HEK293T (cell line): ENCODE data around the gene CAMSAP2.

Experiments
- CTCF ChIA-PET: fragments of 350-600 bp; formaldehyde crosslinking; extraction: SDS; loops from one replicate; lab custom pipeline; 2021; ENCODE audit warnings: antibody characterized with exemption, inconsistent platforms; lab: Yijun Ruan, JAX
- POLR2A ChIA-PET: fragments of 350-600 bp; formaldehyde crosslinking; extraction: SDS; loops from one replicate; lab custom pipeline; 2020; ENCODE audit warnings: antibody characterized with exemption, inconsistent platforms; lab: Yijun Ruan, JAX
- DNase-seq: peaks from one replicate; pipeline ENCODE4 v3.0.0; 2012; ENCODE audit warnings: mixed read lengths; ENCODE audit errors: extremely low spot score
- ARNT ChIP-seq: fragments of 450-650 bp; IDR thresholded peaks from 2 replicates; pipeline ENCODE4 v1.6.1; 2017; ENCODE audit warnings: mild to moderate bottlenecking
- BHLHE40 ChIP-seq: fragments of 450-650 bp; IDR thresholded peaks from 2 replicates; pipeline ENCODE4 v1.6.1; 2016; ENCODE audit warnings: mild to moderate bottlenecking, moderate library complexity, borderline replicate concordance
- CTBP1 ChIP-seq: fragments of 450-650 bp; IDR thresholded peaks from 2 replicates; pipeline ENCODE4 v1.6.1; 2016; ENCODE audit warnings: borderline replicate concordance
- ELF4 ChIP-seq: fragments of 450-650 bp; IDR thresholded peaks from 2 replicates; pipeline ENCODE4 v1.6.1; 2017; ENCODE audit warnings: antibody characterized with exemption
- FOXA1 ChIP-seq: fragments of 450-650 bp; IDR thresholded peaks from 2 replicates; pipeline ENCODE4 v1.6.1; 2016; ENCODE audit warnings: mild to moderate bottlenecking
- FOXK2 ChIP-seq: fragments of 450-650 bp; IDR thresholded peaks from 2 replicates; pipeline ENCODE4 v1.6.1; 2016; ENCODE audit warnings: mild to moderate bottlenecking
- FOXM1 ChIP-seq: fragments of 450-650 bp; IDR thresholded peaks from 2 replicates; pipeline ENCODE4 v1.6.1; 2017; ENCODE audit warnings: mild to moderate bottlenecking, borderline replicate concordance
- HDGF ChIP-seq: fragments of 450-650 bp; IDR thresholded peaks from 2 replicates; pipeline ENCODE4 v1.6.1; 2017; ENCODE audit warnings: antibody characterized with exemption, borderline replicate concordance
- L3MBTL2 ChIP-seq: fragments of 450-650 bp; conservative IDR thresholded peaks from 2 replicates; pipeline ENCODE4 v1.6.1; 2016; ENCODE audit warnings: mild to moderate bottlenecking
- LEF1 ChIP-seq: fragments of 450-650 bp; IDR thresholded peaks from 2 replicates; pipeline ENCODE4 v1.6.1; 2017; ENCODE audit warnings: mild to moderate bottlenecking, borderline replicate concordance
- NFRKB ChIP-seq: fragments of 450-650 bp; IDR thresholded peaks from 2 replicates; pipeline ENCODE4 v1.6.1; 2016; ENCODE audit warnings: mild to moderate bottlenecking, moderate library complexity
- PKNOX1 ChIP-seq: fragments of 450-650 bp; IDR thresholded peaks from 2 replicates; pipeline ENCODE4 v1.6.1; 2016
- SP1 ChIP-seq: fragments of 450-650 bp; IDR thresholded peaks from 2 replicates; pipeline ENCODE4 v1.6.1; 2017
- SUZ12 ChIP-seq: fragments of 450-650 bp; IDR thresholded peaks from 2 replicates; pipeline ENCODE4 v1.6.1; 2016; ENCODE audit warnings: mild to moderate bottlenecking
- TARDBP ChIP-seq: fragments of 450-650 bp; IDR thresholded peaks from 2 replicates; pipeline ENCODE4 v1.6.1; 2016
- ZNF384 ChIP-seq: fragments of 450-650 bp; IDR thresholded peaks from 2 replicates; pipeline ENCODE4 v1.6.1; 2016

The CAMSAP2 gene

DNA sequence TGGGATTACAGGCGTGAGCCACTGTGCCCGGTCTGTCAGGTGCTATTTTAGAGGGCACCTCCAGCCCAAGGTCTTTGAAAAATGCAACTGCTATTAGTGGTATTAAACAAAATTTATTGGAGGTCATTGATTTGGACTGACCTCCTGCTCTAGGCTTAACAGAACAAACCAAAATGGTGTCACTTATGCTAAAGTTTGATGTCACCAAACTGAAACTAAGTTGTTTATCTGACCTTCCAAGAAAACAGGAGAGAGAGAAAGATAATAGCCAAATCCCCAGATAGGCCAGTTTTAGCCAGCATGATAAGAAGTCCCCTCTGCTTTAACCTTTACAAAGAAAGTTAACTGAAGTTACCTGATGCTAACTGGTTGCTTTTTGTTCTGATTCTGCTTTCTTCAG lies 147.9 kb downstream of the CAMSAP2 start:
- DNase-seq, result no peak
- ChIA-PET POLR2A (no interaction called here), CTCF (no interaction called here)
- TF ChIP-seq ZNF384 (no peak), FOXA1 (no peak), TARDBP (no peak), HDGF (no peak), FOXM1 (no peak), SUZ12 (no peak), ELF4 (no peak), CTBP1 (no peak), L3MBTL2 (no peak), SP1 (no peak), PKNOX1 (no peak), NFRKB (no peak), FOXK2 (no peak), LEF1 (no peak), BHLHE40 (no peak), ARNT (no peak)

- DNase-seq, result no peak
- CTCF ChIA-PET, result no interaction called here
Measured at GRCh38 chr1:200887036-200887435, 148.3 kb downstream of the CAMSAP2 start.

GRCh38 chr1:200887772-200888348 lies 149.2 kb downstream of the CAMSAP2 start:
- ChIA-PET CTCF (no interaction called here), POLR2A (interaction anchor here (0.8 kb wide), 1 partner anchor 11 kb away, joined by 3 read pairs; no protein-coding TSS in a partner anchor)
- TF ChIP-seq LEF1 (no peak), ARNT (no peak), SUZ12 (no peak), FOXM1 (no peak), TARDBP (no peak)
- no peak for DNase-seq

More at GRCh38 chr1:200887036-200887435, 148.3 kb downstream of the CAMSAP2 start:
- POLR2A ChIA-PET, result no interaction called here
- TF ChIP-seq PKNOX1 (no peak), NFRKB (no peak), FOXA1 (no peak), ARNT (no peak), HDGF (no peak), SUZ12 (no peak), TARDBP (no peak), CTBP1 (no peak), FOXM1 (no peak), FOXK2 (no peak), LEF1 (no peak), BHLHE40 (no peak), L3MBTL2 (no peak), ELF4 (no peak), SP1 (no peak)

DNA sequence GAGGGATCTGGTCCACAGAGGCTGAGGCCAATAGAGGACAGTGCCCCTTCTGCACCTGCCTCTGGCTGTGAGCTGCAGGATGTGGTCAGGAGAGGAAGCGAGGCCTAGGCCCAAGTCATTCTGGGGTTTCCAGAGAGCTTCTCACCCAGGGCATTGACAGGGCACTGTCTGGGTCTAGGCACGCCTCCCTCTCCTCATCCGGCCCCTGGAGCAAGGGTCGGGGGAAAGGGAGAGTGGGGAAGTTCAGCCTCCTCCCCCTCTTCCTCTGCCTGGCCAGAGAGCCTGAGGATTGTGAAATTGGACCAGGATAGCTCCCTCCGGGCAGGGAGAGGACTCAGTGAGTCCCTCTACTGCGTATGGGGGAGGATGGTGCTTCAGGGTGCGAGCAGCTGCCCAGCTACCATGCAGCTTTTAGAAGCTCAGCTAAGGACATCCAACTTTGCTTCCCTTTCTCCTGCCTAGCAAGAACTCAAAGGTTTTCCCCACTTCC lies 149.7 kb downstream of the CAMSAP2 start:
- ChIA-PET CTCF (no interaction called here), POLR2A (interaction anchor here (0.8 kb wide), 1 partner anchor 11 kb away, joined by 3 read pairs; no protein-coding TSS in a partner anchor)
- TF ChIP-seq LEF1 (no peak), BHLHE40 (no peak), CTBP1 (no peak), FOXK2 (no peak), NFRKB (no peak), ELF4 (no peak), HDGF (no peak), ARNT (no peak), TARDBP (no peak), FOXM1 (no peak), SUZ12 (no peak), FOXA1 (no peak)
- DNase-seq, result no peak

- no peak for TF ChIP-seq PKNOX1
- no peak for TF ChIP-seq NFRKB
- TF ChIP-seq SUZ12, result no peak
- TF ChIP-seq ELF4, result no peak
- TF ChIP-seq FOXK2, result no peak
- TF ChIP-seq TARDBP, result no peak
- TF ChIP-seq ZNF384, result no peak
- no peak for TF ChIP-seq BHLHE40
- TF ChIP-seq ARNT, result no peak
- no peak for TF ChIP-seq L3MBTL2
- TF ChIP-seq LEF1, result no peak
- TF ChIP-seq SP1, result no peak
- no peak for TF ChIP-seq FOXA1
- TF ChIP-seq CTBP1, result no peak
- TF ChIP-seq FOXM1, result no peak
- CTCF ChIA-PET, result no interaction called here
- DNase-seq, result no peak
- POLR2A ChIA-PET, result no interaction called here
Measured at GRCh38 chr1:200889571-200889970, 150.9 kb downstream of the CAMSAP2 start.

DNA sequence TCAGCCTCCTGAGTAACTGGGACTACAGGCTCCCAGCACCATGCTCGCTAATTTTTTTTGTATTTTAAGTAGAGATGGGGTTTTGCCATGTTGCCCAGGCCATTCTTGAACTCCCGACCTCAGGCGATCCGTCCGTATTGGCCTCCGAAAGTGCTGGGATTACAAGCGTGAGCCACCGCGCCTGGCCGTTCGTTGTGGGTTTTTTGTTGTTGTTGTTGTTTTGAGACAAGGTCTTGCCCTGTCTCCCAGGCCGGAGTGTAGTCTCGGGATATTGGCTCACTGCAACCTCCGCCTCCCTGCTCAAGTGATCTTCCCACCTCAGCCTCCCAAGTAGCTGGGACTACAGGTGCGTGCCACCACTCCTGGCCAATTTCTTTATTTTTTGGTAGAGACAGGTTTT lies 151.3 kb downstream of the CAMSAP2 start:
- ChIA-PET POLR2A (no interaction called here), CTCF (interaction anchor here (0.7 to 1.6 kb wide), 3 partner anchors 9 to 223 kb away, joined by 3 to 7 read pairs (median 6); no protein-coding TSS in a partner anchor)

More for the DNA sequence above, 151.3 kb downstream of the CAMSAP2 start:
- TF ChIP-seq NFRKB (no peak), CTBP1 (no peak), ZNF384 (no peak), L3MBTL2 (no peak), FOXM1 (no peak), LEF1 (no peak), BHLHE40 (no peak), ARNT (no peak), FOXK2 (no peak), PKNOX1 (no peak), TARDBP (no peak), HDGF (no peak)
- no peak for DNase-seq
